Lower leg skin (tissue), 3 donors: ENCODE results near the gene RAVER1.

Experiments used
- CTCF ChIP-seq, 3 donors: fragments of 450-650 bp; IDR thresholded peaks; one replicate each; pipeline ENCODE4 v1.5.1; 2016; ENCODE audit warnings: antibody characterized with exemption in 3 of 3, mild to moderate bottlenecking in 3 of 3, moderate library complexity in 2 of 3
- POLR2A ChIP-seq, 2 donors: fragments of 450-650 bp; IDR thresholded peaks; one replicate each; pipeline ENCODE4 v1.6.1; 2016 to 2017; ENCODE audit warnings: antibody characterized with exemption in 2 of 2, mild to moderate bottlenecking in 1 of 2, moderate library complexity in 1 of 2

GRCh38 chr19:10353793-10354391, 20.6 kb upstream of the RAVER1 start:
- TF ChIP-seq POLR2A (IDR thresholded peaks at IDR 0.05) (no peak), CTCF (IDR thresholded peaks at IDR 0.05) (no peak)
